HFFc6 (cell line): ENCODE results near the gene SP2. TPM values are rescaled to one million over a fixed set of nuclear protein-coding genes. Genes with fewer than 3 reads are reported as not detected.

ENCODE experiments used
- DNase-seq: peaks from one replicate; pipeline ENCODE4 v3.0.0-alpha.2; 2018
- H3K27ac Mint-ChIP-seq: 2 replicates; pipeline ENCODE4 v1.8.0; 2020; ENCODE audit warnings: mild to moderate bottlenecking, mixed read lengths
- H3K27me3 Mint-ChIP-seq: 2 replicates; pipeline ENCODE4 v1.8.0; 2021; ENCODE audit warnings: mild to moderate bottlenecking, moderate library complexity, mixed read lengths; ENCODE audit not compliant: insufficient read depth
- H3K36me3 Mint-ChIP-seq: 2 replicates; pipeline ENCODE4 v1.8.0; 2021; ENCODE audit warnings: low read depth, mixed read lengths
- H3K4me1 Mint-ChIP-seq: 2 replicates; pipeline ENCODE4 v1.8.0; 2020; ENCODE audit warnings: low read depth, mixed read lengths
- H3K4me3 Mint-ChIP-seq: 2 replicates; pipeline ENCODE4 v1.8.0; 2020; ENCODE audit warnings: mild to moderate bottlenecking, moderate library complexity, mixed read lengths
- H3K9me3 Mint-ChIP-seq: 2 replicates; pipeline ENCODE4 v1.8.0; 2020; ENCODE audit warnings: mild to moderate bottlenecking, mixed read lengths
- CTCF ChIP-seq: fragments of 200-600 bp; sonication (generic); IDR thresholded peaks from 2 replicates; pipeline ENCODE4 v1.5.0; 2021; ENCODE audit warnings: antibody characterized with exemption, mild to moderate bottlenecking
- total RNA-seq, 6 experiments: library from RNA; stranded (reverse); fragmentation: NEBNext Ultra II Directional; extraction: Animal tissue kit (Norgen Biotek cat#: 25700); gene quantifications; 2 replicates in 1 of 6; 3 replicates in 5 of 6; pipeline ENCODE4 v1.2.3, GENCODE V29; 2021

Gene SP2
- total RNA-seq, 6 experiments from 2014 or later = 10.7 to 17.5 (median 16.4) TPM

GRCh38 chr17:47924785-47925677 lies 29.0 kb downstream of the SP2 start:
- Mint-ChIP-seq H3K27ac (no peak overlapping the region), H3K27me3 (no peaks in the 10 kb centered on the region), H3K4me1 (no peaks in the 10 kb centered on the region), H3K9me3 (no peaks in the 10 kb centered on the region), H3K36me3 (peaks cover 18% of the 10 kb centered on the region), H3K4me3 (no peak overlapping the region)
- TF ChIP-seq CTCF = no peak
- DNase-seq = no peak

- no peak overlapping the region for H3K4me3 Mint-ChIP-seq
- H3K4me1 Mint-ChIP-seq = peaks cover 1% of the 10 kb centered on the region
- no peak for DNase-seq
- no peaks in the 10 kb centered on the region for H3K27me3 Mint-ChIP-seq
- no peaks in the 10 kb centered on the region for H3K9me3 Mint-ChIP-seq
- H3K27ac Mint-ChIP-seq = no peak overlapping the region
- peaks cover 18% of the 10 kb centered on the region for H3K36me3 Mint-ChIP-seq
- TF ChIP-seq CTCF = no peak
These were observed 29.6 kb downstream of the SP2 start for GRCh38 chr17:47925678-47925988.

- Mint-ChIP-seq H3K4me1 (peaks cover 15% of the 10 kb centered on the region), H3K27me3 (no peaks in the 10 kb centered on the region; the same call in 1 of the 2 replicates), H3K9me3 (no peaks in the 10 kb centered on the region), H3K36me3 (peaks cover 19% of the 10 kb centered on the region), H3K4me3 (no peak overlapping the region), H3K27ac (no peak overlapping the region)
- DNase-seq = no peak
- TF ChIP-seq CTCF = no peak
These were observed 31.9 kb downstream of the SP2 start for GRCh38 chr17:47927821-47928400.

GRCh38 chr17:47928415-47928814 lies 32.4 kb downstream of the SP2 start:
- Mint-ChIP-seq H3K27ac (no peak overlapping the region; the same call in 1 of the 2 replicates), H3K4me3 (no peak overlapping the region), H3K27me3 (no peaks in the 10 kb centered on the region; the same call in 1 of the 2 replicates), H3K36me3 (peaks cover 24% of the 10 kb centered on the region), H3K9me3 (no peaks in the 10 kb centered on the region), H3K4me1 (peaks cover 15% of the 10 kb centered on the region)
- no peak for TF ChIP-seq CTCF
- DNase-seq = no peak

GRCh38 chr17:47929218-47930000 lies 33.4 kb downstream of the SP2 start:
- no peak for TF ChIP-seq CTCF
- H3K9me3 Mint-ChIP-seq = no peaks in the 10 kb centered on the region
- H3K4me1 Mint-ChIP-seq = peaks cover 17% of the 10 kb centered on the region
- H3K36me3 Mint-ChIP-seq = peaks cover 25% of the 10 kb centered on the region
- H3K27ac Mint-ChIP-seq = no peak overlapping the region
- no peak overlapping the region for H3K4me3 Mint-ChIP-seq
- no peaks in the 10 kb centered on the region; the same call in 1 of the 2 replicates for H3K27me3 Mint-ChIP-seq
- DNase-seq = no peak
